HG02852 (cell line): ENCODE measurements around the gene UTS2B.
"Not testable (repeated sequence)": the region's sequence is repeated elsewhere in the genome, so short reads cannot be mapped to it uniquely, and the experiment has no call there.

Experiments
- ATAC-seq: cut with Tn5 transposase; IDR thresholded peaks from one replicate; pipeline ENCODE4 v1.9.1; 2021; ENCODE audit warnings: mild to moderate bottlenecking, moderate library complexity; ENCODE audit not compliant: unreplicated experiment

The UTS2B gene

DNA sequence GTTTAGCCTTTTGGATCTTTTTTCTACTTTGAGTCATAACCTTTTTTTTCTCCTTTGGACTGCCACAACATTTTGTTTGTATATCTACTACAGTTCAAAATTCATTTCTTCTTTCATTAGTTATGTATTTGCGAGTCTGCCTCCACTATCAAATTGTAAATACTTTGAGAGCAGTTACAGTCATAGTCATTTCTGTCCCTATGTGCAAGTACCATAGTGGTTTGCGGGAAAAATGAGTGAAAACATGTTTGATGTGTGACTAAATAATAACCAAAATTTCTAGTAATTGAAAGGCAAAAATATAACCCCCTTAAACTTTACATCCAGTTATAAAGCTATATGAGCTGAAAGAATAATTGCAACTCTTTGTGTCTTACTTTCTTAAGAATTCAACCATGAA is 46.9 kb downstream of the UTS2B start:
- ATAC-seq = peak; percentile 51

DNA sequence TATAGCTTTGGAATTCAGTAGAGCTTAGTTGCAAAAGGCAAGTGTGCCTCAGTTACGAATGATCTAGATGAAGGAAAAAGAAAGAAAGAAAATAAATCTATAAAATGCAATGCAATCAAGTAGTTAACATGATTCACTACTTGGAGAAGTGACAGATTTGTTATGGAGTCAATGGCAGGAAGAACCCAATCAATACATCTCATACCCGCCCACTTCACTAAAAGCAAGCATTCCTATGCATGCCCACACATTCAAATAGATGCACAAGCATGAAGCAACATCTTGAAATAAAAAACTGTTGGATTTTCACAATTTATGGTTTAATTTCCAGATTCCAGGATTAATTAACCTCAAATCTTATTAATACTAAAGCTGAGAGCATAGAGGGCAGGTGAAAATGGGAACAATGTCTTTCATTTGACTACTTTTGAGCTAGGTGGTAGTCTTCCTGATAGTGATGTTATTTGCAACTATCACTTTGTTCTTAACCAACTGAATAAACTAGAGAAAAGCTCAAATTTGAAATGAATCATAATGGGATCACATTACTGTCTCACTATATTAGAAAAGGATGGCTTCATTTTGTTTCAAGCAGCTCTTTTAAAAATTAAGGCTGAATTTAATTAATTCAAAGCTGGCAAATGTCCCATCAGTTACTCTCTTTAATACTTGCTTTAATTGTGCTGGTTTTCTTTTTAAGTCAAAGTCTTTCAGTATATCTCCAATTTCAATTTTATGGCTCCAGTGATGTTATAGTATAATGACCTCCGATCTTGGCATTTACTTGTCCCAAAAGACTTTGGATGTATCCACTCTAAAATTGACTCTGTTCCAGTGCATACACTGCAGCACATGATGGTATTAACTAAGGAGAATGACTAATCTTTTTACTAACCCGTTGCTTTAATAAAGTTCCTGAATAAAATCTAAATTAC is 47.8 kb downstream of the UTS2B start:
- no peak for ATAC-seq

DNA sequence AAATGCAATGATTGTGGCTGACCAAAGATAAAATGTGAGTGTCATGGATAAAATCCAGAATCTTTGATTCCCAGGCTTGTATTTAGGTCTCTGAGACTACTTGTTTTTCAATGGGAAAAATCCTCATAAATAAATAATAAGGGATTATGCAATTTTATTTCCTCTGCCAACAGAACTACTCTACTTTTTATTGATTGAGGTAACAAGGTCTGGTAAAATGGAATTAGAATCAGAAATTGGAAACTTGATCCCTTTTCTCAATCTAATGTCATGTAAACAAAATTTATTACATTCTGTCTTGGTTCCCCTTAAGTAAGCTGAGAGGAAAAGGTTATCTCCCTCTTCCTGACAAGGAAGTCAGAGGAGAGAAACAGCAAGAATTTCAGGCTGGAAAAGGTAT is 49.4 kb downstream of the UTS2B start:
- no peak for ATAC-seq

DNA sequence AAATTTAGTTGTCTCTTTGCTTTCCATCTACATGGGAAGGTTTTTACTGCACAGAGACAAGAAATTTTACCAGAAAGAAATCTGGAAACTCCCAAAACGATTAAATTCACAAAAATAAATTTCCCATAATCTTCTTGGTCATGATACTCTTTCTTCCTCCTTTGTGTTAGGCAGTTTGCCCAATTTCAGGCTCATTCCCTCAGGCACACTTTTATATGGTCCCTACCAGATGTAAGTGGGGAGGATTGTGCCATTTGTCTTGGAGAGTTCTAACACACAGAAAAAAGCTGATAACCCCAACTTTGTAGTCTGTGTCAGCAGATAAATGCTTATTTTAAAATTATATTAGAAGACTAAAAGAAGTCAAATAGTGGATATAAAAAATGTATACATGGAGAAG is 50.2 kb downstream of the UTS2B start:
- ATAC-seq = no peak

DNA sequence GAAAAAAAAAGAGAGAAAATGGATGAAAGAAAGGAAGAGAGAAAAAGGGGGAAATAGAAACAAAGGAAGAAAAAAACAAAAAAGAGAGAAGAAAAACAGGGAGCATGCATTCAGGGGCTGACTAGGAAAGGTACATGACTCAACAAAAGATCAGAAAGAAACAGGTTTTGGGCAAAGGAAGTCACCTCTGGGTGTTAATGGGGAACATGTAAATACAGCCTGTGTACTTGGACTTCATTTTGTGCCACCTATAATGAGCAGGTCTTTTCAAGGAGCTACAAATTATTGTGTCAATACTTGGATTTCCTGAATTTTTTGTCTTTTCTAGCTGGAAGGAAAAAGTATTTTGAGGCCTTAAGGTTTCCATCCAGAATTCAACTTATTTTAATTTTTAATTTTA is 54.6 kb downstream of the UTS2B start:
- ATAC-seq = no peak

DNA sequence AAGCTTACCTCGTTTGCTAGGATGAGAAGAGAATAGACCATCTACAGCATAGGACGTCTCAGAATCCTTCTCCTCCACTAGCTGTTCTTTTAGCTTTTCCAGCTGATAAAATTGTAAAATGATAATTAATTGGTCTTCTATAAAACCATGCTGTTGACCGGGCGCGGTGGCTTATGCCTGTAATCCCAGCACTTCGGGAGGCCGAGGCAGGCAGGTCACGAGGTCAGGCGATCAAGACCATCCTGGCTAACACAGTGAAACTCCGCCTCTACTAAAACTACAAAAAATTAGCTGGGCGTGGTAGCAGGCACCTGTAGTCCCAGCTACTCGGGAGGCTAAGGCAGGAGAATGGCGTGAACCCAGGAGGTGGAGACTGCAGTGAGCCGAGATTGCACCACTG is 55.1 kb downstream of the UTS2B start:
- ATAC-seq = not testable (repeated sequence)

DNA sequence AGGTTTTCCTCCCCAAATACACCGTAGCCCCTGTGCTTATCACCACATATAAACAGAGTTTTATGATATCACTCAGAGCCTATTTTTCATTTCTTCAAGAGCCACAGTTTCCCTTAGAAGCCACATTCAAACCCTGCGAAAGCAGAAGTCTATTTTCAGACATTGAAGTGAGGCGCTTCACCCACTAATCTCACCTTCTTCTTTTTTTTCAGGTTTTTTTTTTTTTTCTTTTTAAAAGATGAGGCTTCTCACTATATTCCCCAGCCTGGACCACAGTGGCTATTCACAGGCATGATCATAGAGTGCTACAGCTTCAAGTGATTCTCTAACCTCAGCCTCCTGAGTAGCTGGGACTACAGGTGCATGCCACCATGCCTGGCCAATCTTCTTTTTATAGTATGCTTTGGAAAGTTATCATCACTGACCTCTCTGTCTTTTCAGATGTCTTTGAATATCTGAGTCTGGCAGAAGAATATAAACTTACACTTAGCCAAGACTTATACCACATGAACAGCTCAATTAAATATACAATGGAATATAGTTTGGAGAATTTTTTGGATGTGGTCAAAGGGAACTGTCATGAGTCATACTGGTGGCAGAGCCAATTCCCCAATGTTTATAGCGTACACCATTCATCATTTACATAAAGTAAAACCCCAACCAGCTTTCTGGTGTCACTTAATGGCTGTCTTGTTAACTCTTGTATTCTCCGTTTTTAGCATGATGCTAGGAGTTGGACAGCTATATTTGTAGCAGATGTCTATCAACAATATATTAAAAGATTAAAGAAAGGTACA is 60.8 kb downstream of the UTS2B start:
- peak; percentile 81 for ATAC-seq

DNA sequence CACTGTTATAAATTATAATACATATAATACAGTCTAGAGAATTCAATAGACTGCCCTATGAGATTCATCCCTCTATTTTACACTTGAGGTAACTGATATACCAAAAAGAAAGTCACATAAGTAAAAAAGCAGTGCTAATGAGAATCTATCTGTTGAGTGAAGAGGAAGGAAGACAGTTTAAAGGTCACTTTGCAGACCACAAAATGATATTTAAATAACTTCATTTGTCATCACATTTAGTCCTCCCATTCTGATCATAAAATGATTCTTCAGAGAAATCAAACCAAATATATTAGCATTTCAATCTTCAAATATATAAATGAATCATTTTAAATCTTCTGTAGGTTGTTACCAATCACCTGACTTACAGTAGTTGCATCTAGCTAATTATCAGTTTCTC is 61.6 kb downstream of the UTS2B start:
- ATAC-seq = no peak

DNA sequence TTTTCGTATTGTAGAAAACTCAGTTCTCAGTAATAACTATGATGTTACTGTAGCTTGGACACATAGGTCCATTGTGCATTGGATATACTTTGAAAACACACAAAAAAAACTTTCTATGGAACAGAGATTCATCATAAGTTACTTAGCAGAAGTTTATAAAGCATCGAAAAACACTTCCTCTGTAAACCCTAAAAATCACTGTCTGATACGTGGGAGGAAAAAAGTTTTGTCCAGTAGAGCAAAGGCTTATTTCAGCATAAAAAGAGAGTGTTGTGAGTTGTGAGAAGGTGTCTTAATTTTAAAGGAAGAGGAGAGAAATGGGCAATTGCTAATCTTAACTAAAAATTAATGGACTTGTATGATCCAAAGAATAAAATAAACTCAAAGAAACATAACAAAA is 66.5 kb downstream of the UTS2B start:
- ATAC-seq = no peak

DNA sequence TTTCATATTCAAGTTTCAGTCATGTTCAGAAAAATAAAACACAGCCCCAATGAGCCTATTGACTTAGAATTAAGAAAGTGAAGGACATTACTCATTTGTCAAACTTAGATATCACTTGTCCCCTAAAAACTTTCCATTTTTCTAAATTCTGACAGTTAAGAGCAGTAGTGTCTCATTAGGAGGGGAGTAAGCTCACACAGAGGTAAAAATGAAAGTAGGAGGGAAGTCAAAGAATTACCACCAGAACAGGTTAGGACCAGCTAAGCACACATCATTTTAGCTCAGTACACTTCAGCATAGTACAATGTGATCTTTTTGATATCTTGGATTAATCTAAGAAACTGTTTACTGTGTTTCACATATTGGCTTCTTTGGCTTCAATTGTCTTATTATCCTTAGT is 67.0 kb downstream of the UTS2B start:
- peak; percentile 83 for ATAC-seq

DNA sequence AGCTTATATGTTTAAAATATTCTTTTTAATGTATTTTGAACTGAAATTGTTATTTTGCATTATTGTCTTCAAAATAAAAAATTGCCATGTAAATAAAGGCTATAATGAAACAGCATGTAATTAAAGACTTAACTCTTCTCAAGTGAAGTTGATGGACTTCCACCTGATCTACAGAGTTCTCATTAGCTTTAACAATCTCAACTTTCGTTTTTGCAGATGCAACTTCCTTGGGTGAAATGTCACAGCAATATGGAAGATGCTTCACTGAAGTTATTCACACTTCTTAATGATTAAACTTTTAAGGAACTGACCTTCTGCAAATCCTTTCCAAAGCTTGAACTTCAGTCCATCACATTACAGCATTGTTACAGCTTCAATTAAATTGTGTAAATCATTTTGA is 67.7 kb downstream of the UTS2B start:
- no peak for ATAC-seq

DNA sequence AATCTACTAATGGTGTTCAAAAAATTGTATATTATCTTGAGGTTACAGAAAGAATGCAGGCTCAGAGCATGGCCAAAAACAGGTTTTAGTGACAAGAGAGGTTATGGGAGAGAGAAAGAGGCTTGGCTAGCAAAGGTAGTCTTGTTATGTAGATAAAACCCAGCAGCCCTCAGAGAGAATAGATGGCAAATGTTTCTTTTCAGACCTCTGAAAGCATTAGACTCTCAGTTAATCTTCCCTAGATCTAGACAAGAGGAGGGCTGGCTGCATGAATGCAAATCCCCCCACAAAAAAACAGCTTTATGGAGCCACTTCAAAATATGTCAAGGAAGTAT is 69.1 kb downstream of the UTS2B start:
- no peak for ATAC-seq

DNA sequence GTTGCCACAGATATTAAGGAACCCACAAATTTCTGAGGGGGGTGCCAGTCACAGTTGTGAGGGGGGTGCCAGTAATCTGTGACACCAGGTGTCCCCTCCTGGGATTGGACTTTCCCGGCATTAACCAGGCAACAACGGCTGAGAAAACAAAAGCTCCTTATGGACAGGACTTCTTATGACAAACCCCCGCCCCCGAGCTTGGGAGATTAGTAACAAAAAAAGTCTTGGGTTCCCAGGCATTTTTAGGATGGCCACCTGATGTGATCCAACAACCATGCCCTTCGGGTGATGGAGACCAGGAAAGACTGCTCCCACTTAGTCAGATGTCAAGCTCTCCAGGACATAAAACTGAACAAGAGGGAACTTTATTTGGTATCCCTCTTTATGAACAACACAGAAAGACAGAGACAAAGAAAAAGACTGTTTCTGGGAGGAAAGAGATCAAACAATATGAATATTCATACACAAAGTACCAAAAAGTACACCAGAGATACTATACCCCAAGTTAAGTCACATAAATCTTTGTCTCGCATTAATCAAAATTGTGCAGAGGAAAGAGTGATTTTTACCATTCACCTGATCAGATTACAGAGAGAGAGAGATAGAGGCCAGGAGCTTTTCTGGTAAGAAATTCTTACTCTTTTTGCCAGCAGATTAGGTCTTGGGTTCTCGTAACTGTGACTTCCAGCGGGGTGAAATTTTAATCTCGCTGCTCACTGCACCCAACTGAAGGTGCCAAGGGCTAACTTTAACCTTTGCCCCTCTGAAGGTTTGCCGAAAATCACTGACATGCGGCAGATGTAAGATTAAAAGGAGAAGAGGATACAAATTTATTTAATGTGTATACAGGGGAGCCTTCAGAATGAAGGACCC is 69.7 kb downstream of the UTS2B start:
- no peak for ATAC-seq

DNA sequence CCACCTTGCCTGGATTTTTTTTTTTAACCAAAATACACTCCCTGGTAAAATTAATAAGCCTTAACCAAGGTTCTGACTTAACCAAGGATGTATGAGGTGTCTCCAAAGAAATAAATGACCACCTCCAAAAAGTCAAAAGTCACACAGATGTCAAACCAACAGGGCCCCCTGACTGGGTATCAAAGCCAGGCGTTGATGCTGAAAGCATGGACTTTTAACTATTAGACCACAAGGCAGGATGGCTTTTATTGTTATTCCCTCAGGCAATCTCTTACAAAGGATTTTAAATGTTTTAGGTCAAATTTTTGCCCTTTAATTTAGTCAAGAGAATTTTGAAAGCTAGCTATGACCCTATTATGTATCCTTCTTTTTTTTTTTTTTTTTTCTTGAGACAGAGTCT is 70.8 kb downstream of the UTS2B start:
- no peak for ATAC-seq

DNA sequence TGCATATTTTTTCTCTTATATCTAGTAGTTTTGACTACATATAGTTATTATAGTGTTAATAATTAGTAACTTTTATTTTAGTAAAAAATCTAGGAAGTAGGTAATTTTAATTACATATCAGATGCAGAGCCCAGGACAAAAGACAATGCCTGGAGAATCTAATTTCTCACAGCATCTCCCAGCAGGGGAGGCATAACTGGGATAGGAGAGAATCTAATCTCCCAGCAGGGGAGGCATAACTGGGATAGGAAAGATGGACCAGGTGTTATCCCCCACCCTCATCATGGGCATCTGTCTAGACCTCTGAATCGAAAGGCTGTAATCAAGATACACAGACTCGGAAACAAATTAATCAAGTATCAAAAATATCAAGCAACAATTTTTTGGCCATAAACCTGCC is 73.0 kb downstream of the UTS2B start:
- no peak for ATAC-seq

DNA sequence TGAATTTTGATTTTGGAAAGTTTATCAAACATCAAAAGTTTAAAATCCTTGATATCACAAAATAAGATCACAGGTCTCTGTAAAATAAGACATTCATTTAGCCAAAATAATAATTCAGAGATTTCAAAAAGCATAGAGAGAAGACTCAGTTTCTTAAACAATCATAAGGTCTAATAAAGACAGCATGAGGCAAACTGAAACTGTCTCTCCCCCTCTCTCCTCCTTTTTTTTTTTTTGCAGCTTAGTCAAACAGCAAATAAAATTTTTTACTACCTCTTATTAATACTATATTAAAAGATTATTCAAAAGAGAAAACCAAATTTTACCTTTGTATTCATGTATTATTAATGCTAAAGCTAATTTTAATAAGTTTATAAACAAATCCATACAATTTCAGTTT is 73.9 kb downstream of the UTS2B start:
- ATAC-seq = no peak

DNA sequence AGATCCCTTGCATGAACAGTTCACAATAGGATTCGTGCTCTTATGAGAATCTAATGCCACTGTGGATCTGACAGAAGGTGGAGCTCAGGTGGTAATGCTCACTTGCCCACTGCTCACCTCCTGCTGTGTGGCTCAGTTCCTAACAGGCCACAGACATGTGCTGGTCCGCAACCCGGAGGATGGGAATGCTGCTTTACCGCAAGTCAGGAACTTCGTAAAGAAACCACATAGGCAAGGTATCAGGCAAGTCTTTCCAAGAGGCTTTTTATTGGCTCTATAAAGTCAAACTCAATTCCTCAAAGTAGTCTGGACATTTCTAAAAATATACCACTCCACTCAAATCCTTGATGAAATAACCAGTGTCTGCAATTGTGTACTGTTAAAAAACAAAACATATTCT is 75.2 kb downstream of the UTS2B start:
- ATAC-seq = no peak

DNA sequence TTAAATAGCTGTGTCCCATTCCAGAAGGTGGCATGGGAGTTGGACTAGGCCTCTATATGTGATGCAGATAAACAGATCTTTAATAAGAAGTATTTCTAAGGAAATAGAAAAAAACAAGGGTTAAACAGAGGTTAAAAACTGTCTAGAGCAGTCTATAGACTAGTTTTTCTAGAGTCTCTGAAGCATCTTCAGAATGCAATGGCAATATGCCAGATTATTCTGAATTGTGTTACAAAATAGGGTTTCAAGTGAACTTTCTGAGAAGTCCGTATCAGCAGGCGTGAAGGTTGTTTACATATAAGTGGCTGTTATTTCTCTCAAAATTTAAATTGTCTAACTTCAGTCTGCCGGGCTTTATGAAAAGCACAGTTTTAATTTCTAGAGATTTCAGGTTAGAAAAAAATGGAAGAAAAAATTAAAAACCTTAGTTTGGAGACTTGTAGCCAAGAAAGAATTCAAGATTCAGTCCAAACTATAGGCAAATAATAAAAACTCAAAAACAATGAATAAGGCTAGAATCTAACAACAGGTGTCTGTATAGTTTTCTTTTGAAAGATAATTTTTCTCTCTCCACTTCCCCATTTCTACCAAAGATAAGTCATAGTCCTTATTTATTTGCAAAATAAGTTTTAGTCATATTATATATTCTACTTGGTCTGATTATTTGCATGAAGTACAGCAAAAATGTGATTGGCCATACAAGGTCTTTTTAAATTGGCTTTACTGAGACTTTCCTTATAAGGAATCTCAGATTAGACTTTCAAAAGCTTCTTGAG is 76.0 kb downstream of the UTS2B start:
- ATAC-seq = no peak

DNA sequence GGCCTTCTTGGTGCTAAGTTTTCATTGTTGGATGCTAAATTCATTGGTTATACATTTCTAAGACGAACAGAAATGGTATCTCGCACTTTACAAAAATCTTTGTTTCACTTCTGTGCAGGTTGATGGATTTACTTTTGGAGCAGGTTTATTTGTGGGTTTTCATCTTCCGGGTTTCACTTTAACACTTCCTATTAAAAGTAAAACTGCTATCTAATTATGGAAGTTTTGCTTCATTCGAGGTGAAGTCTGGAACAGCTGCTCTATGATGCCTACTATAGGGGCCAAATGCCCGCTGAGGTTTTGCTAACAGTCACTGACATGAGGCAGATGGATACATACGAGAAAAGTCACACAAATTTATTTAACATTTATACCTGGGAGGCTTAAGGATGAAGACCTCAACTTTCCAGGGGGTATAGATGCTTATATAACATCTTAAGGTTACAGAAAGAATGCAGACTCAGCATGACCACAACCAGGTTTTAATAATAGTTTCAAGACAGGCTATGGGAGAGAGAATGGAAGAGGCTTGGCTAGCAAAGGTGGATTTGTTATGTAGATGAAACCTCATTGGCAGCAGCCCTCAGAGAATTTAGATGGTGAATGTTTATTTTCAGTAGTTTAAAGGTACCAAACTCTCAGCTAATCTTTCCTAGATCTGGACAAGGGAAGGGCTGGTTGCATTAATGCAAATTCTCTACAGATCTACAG is 77.1 kb downstream of the UTS2B start:
- ATAC-seq = peak; percentile 42

DNA sequence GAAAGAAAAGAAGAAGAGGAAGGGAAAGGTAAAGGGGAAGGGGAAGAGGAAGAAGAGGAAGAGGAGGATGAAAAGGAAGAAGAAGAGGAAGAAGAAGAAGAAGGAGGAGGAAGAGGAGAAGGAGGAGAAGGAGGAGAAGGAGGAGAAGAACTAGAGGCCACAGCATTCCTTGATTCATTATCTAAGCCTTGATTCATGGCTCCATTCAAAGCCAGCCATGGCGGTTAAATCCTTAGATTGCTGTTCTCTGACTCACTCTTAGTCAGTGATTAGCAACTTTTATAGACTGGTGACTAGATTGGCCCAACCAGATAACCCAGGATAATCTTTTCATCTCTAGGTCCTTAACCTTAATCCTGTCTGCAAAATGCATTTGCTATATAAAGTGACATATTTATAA is 83.7 kb downstream of the UTS2B start:
- no peak for ATAC-seq
